SIG-M5 (cell line): ENCODE data around the gene ADH1C.
"Not testable (repeated sequence)": the region's sequence is repeated elsewhere in the genome, so short reads cannot be mapped to it uniquely, and the experiment has no call there.

Source experiments
- DNase-seq: peaks from one replicate; lab custom pipeline; 2025; lab: John Stamatoyannopoulos, UW

Gene ADH1C

DNA sequence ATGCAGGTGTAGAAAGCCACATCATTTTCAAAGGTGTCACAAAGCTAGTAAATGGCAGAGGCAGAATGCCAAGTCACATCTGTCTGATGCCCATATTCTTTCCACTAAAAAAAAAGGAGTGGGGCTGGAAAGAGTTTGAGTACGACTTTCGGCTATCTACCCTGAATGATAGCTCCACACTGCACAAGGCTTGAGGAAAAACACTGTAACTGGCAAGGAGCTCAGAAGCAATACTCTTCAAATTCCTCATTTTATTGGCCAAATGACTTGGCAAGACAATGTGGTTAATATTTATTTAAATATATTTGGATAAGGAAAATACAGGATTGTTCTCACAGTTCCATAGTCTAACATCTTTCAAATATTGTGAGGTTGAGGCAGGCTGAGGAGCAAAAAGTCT is 5.4 kb upstream of the ADH1C start:
- no peak for DNase-seq

- DNase-seq, result no peak
These were observed 4.4 kb upstream of the ADH1C start for GRCh38 chr4:99356992-99357391.

DNA sequence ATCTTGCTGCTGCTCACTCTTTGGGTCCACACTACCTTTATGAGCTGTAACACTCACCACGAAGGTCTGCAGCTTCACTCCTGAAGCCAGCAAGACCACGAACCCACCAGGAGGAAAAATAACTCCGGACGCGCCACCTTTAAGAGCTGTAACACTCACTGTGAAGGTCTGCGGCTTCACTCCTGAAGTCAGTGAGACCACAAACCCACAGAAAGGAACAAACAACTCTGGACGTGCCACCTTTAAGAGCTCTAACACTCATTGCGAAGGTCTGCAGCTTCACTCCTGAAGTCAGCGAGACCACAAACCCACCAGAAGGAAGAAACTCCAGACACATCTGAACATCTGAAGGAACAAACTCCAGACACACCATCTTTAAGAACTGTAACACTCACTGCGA is 3.6 kb upstream of the ADH1C start:
- DNase-seq, result not testable (repeated sequence)

DNA sequence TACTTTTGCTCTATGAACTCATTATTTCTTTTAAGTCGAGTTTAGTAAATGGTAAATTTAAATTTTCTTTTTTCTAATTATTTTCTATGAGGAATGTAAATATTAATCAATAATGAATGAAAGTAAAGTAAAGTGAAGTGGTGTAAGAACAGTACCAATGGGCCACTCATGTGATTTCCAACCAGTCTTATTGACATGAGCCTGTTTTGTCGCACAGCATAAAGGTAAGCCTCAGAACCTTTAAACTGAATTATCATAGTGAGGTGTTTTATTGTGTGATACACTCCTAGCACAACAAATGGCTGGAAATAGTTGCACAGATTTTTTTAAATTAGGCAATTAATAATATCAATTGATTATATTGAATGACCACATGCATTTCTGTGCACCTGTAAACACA is 1.1 kb downstream of the ADH1C start:
- DNase-seq, result no peak

GRCh38 chr4:99349338-99349737 is 3.2 kb downstream of the ADH1C start:
- no peak for DNase-seq

DNA sequence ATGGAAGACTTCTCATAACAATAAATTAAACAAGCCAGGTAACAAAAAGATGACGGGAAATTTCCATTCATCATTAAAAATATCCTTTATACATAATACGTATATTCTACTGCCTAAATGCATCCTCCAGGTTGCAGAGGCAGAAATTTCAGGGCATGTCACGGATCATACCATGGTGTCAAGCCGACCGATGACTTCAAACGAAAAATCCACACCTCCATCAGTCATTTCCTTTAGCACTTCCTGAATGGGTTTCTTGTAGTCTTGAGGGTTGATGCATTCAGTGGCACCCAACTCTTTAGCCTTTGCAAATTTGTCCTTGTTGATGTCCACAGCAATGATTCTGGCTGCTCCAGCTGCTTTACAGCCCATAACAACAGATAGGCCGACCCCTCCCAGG is 9.9 kb downstream of the ADH1C start:
- DNase-seq, result not testable (repeated sequence)

DNA sequence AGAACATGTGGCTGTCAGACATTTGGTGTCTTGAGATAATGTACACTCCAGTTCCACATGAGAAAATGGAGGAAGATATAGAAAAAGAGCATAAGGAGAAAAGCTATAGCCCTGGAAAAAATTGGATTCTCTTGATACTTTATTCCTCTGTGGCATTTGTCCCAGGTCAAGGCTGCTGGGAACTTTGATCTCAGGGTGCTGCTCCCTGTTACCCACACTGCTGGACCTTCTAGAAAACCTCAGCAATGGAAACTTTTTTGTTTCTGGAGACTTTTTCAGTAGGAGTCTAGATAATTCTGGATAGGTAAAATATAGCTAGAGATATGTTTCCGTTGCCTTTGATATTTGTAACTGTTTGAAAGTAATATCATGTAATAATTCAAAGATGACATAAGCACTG is 11.1 kb downstream of the ADH1C start:
- no peak for DNase-seq

- DNase-seq, result no peak
These were observed 13.4 kb downstream of the ADH1C start for GRCh38 chr4:99339172-99339571.

GRCh38 chr4:99336553-99336952 is 16.0 kb downstream of the ADH1C start:
- no peak for DNase-seq

DNA sequence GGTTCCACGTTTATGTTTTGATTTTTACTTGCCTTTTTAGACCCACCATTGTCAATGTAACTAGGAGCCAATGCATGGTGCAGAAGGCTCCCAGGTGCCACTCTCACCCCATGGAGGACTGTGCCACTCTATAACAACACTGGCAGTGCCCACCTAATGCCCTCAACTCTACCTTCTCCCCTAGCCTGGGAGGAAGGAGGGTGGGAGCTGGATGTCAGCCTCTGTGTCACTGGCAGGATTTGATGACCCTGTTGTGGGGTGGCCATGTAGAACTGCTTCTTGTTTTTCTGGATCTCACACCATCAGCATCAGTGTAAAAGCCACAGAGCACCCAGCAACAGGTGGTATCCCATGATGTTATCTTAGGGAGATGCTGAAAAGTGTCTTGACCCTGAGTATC is 17.7 kb downstream of the ADH1C start:
- DNase-seq, result no peak

- no peak for DNase-seq
These were observed 21.9 kb downstream of the ADH1C start for GRCh38 chr4:99330648-99331047.

GRCh38 chr4:99329876-99330275 is 22.7 kb downstream of the ADH1C start:
- no peak for DNase-seq

GRCh38 chr4:99324979-99325378 is 27.6 kb downstream of the ADH1C start:
- no peak for DNase-seq

- no peak for DNase-seq
These were observed 28.2 kb downstream of the ADH1C start for GRCh38 chr4:99324361-99324760.

DNA sequence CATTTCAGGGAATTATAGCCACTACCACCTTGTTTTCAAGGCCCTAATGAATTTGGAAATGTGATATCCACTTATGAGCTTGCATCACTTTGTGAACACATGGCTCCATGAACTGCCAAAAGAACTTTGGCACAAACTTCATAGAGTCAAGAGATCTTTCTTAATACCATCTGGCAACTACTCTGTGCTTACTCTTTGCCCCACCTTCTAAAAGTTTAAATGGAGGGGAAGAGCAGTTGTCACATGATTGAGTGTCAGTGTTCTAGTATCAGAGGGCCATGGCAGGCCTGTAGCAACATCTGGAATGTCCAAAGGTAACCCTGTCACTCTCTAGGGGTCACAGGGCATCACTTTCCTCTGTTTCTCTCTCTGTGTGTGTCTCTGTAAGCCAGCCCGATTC is 28.8 kb downstream of the ADH1C start:
- no peak for DNase-seq

DNA sequence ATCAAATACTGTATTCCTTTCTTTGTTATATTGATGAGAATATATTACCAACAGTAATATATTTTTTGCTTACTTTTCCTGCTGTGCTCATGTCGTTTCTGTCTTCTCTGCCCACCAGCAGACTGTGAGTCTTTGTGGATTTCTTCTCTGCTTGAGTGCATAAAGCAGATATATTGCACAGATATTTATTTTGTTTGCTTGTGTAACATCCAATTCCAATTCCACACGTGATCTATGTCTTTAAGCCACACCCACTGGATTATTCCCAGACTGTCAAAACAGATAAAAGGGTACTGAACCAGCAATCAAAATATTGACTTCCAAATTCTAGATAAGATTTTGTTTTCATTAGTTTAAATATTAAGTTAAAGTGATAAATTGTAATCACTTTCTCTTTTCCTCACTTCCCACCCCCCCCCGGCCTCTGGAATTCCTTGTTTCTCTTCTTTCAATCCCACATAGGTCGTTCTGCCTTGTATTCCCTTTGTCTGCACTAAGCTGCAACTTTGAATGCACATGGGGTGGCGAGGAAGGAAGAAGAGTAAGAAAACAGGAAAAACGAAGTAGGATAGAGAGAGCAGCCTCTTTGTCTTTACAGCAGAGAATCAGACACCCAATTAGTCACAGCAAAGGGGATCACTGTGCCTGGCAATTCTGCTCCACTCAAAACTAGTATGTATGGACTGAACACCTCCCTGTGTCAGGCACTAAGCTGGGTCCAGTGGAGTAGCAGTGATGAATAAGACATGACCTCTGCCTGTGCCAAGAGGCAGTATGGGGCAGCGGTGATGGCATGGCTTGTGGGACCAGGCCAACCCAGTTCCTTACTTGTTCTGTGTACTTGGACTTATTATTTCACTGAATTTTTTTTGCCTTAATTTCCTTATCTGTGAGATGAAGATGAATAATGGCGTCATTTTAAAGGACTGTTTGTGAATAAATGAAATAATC is 31.0 kb downstream of the ADH1C start, which contains the start of gene ADH1B:
Gene ADH1B, minus strand, starts transcription at position 161 of the 951 bp plus-strand sequence. Its CDS starts 70 bp downstream, at position 91.
- DNase-seq, result no peak

DNA sequence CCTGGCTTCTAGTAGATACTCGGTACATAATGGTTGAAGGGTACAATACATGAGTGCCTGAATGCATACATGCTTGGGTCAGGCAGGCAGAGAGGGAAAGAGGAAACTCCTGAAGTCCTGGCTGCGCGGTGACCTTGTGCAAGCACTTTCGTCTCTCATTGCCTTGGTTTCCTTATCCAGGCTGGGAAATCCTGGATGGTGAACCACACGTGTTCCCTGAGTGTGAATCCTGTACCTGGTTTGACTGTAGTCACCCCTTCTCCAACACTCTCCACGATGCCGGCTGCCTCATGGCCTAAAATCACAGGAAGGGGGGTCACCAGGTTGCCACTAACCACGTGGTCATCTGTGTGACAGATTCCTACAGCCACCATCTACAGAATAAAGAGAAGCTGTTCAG is 34.7 kb downstream of the ADH1C start:
- not testable (repeated sequence) for DNase-seq

GRCh38 chr4:99317354-99317753 is 35.2 kb downstream of the ADH1C start:
- no peak for DNase-seq

DNA sequence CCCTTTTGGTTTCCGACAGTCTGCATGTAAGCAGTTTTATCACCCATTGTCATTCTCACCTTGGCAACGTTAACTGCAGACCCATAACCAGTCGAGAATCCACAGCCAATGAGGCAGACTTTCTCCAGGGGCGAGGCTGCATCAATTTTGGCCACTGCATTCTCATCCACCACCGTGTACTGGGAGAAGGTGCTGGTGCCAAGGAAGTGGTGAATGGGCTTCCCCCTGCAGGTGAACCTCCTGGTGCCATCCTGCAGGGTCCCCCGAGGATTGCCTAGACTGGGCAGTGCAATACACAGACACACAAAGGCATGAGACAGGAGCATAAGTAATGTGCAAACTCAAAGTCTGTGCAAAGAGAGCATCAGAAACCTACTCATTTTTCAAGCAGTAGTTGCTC is 36.7 kb downstream of the ADH1C start:
- no peak for DNase-seq

DNA sequence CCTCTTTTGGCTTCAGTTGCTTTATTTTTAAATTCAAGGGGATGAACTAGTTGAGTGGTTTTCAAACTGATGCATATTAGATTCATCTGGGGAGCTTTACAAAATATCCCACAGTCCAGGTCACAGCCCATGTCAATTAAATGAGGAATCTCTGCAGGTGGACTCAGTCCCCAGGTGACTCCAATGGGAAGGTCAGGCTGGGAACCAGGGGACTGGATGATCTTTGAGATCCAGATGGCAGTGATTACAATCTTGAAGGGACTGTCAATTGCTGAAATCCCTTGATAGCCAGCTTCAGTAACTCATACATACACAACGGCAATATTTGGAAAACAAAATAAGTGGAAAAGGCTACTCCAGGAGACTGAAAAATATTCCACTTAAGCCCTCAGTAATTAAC is 38.3 kb downstream of the ADH1C start:
- no peak for DNase-seq

GRCh38 chr4:99310389-99310788 is 42.2 kb downstream of the ADH1C start:
- no peak for DNase-seq

DNA sequence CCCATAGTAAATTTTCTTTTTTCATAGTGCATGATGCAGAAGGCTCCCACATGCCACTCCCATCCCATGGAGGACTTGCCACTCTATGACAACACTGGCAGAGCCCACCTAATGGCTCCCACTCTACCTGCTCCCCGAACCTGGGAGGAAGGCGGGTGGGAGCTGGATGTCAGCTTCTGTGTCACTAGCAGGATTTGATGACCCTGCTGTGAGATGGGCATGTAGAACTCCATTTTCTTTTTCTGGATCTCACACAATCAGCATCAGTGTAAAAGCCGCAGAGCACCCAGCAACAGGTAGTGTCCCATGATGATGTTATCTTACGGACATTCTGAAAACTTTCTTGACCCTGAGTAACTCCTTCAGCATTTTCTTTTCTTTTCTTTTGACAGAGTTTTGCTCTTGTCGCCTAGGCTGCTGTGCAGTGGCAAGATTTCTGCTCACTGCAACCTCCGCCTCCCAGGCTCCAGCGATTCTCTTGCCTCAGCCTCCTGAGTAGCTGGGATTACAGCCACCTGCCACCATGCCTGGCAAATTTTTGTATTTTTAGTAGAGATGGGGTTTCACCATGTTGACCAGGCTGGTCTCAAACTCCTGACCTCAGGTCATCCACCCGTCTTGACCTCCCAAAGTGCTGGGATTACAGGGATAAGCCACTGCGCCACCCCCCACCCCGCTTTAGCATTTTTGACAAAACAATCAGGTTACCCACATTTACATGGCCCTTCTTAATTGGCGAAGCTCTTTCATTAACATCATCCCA is 46.7 kb downstream of the ADH1C start:
- no peak for DNase-seq
